Activated T-helper 2 cell treated with anti-CD3 and anti-CD28 coated beads, Interferon-gamma antibody, Interleukin-2, Interleukin-4, amounts not matched to agents 10 μg/mL and 5 μg/mL and 100 μg/mL, durations not matched to agents 14 hours and 24 hours and 36 hours (primary cell): ENCODE measurements around the gene DECR2. TPM values are rescaled to one million over a fixed set of nuclear protein-coding genes. Genes with fewer than 3 reads are reported as not detected.

Experiments used
- DNase-seq: peaks from one replicate; pipeline ENCODE4 v3.0.0; 2021; ENCODE audit warnings: low spot score
- H3K27ac Mint-ChIP-seq: one replicate; pipeline ENCODE4 v1.8.0; 2021; ENCODE audit warnings: mixed read lengths
- H3K27me3 Mint-ChIP-seq: one replicate; pipeline ENCODE4 v1.8.0; 2021; ENCODE audit warnings: low read depth, mixed read lengths
- H3K36me3 Mint-ChIP-seq: one replicate; pipeline ENCODE4 v1.8.0; 2021; ENCODE audit warnings: low read depth, mixed read lengths
- H3K4me1 Mint-ChIP-seq: one replicate; pipeline ENCODE4 v1.8.0; 2021; ENCODE audit warnings: low read depth, mixed read lengths
- H3K4me3 Mint-ChIP-seq: one replicate; pipeline ENCODE4 v1.8.0; 2021; ENCODE audit warnings: low read depth, mild to moderate bottlenecking, moderate library complexity, mixed read lengths
- H3K9me3 Mint-ChIP-seq: one replicate; pipeline ENCODE4 v1.8.0; 2021; ENCODE audit warnings: mixed read lengths
- intact Hi-C: fragments of 100-400 bp; cut with micrococcal nuclease; formaldehyde crosslinking; loops from one replicate; pipeline ENCODE4 v1.15.1; 2023
- total RNA-seq: library from RNA; stranded (reverse); gene quantifications from 2 replicates; pipeline ENCODE4 v1.2.3, GENCODE V29; 2022

The DECR2 gene
- total RNA-seq, 1 donor from 2014 or later, result 20.9 TPM

GRCh38 chr16:457732-458400 is 56.2 kb downstream of the DECR2 start:
- Mint-ChIP-seq H3K27ac (no peak overlapping the region), H3K27me3 (no peaks in the 10 kb centered on the region), H3K4me1 (peaks cover 4% of the 10 kb centered on the region), H3K9me3 (no peaks in the 10 kb centered on the region), H3K4me3 (no peak overlapping the region), H3K36me3 (peaks cover 1% of the 10 kb centered on the region)
- intact Hi-C loops, result no loop called here
- no peak for DNase-seq

- Mint-ChIP-seq H3K27ac (no peak overlapping the region), H3K36me3 (peaks cover 4% of the 10 kb centered on the region), H3K4me3 (no peak overlapping the region), H3K4me1 (no peaks in the 10 kb centered on the region), H3K27me3 (no peaks in the 10 kb centered on the region), H3K9me3 (no peaks in the 10 kb centered on the region)
- DNase-seq, result no peak
- intact Hi-C loops, result no loop called here
Observed at GRCh38 chr16:459761-460160, 58.1 kb downstream of the DECR2 start.

GRCh38 chr16:460787-461186 is 59.1 kb downstream of the DECR2 start:
- H3K4me3 Mint-ChIP-seq, result no peak overlapping the region
- intact Hi-C loops, result no loop called here
- no peaks in the 10 kb centered on the region for H3K27me3 Mint-ChIP-seq
- no peak for DNase-seq
- no peaks in the 10 kb centered on the region for H3K4me1 Mint-ChIP-seq
- H3K9me3 Mint-ChIP-seq, result no peaks in the 10 kb centered on the region
- peaks cover 4% of the 10 kb centered on the region for H3K36me3 Mint-ChIP-seq
- H3K27ac Mint-ChIP-seq, result no peak overlapping the region

Other genes starting within 250 kb of the DECR2 start
- not detected in 2 replicates for gene HBZ, start 249.2 kb upstream of the DECR2 start, total RNA-seq
- gene HBM, start 235.9 kb upstream of the DECR2 start, total RNA-seq, result not detected in 2 replicates
- gene HBA2, start 229.0 kb upstream of the DECR2 start, total RNA-seq, result 0.32 TPM in 1 of 2 replicates, not detected in the other
- gene HBA1, start 225.2 kb upstream of the DECR2 start, total RNA-seq, result 0.55 TPM in 1 of 2 replicates, not detected in the other
- 0.39 and 0.62 TPM in 2 replicates for gene HBQ1, start 221.4 kb upstream of the DECR2 start, total RNA-seq
- gene LUC7L, start 172.4 kb upstream of the DECR2 start, total RNA-seq, result 91.0 and 93.5 TPM in 2 replicates
- 30.3 TPM in 2 replicates for gene FAM234A, start 167.1 kb upstream of the DECR2 start, total RNA-seq
- 0.30 and 0.46 TPM in 2 replicates for gene RGS11, start 125.9 kb upstream of the DECR2 start, total RNA-seq
- gene ARHGDIG, start 121.3 kb upstream of the DECR2 start, total RNA-seq, result 0.82 TPM in 1 of 2 replicates, not detected in the other
- gene PDIA2, start 118.7 kb upstream of the DECR2 start, total RNA-seq, result not detected in 2 replicates
- 28.1 and 29.1 TPM in 2 replicates for gene AXIN1, start 49.2 kb upstream of the DECR2 start, total RNA-seq
- 92.5 and 92.9 TPM in 2 replicates for gene MRPL28, start 31.3 kb upstream of the DECR2 start, total RNA-seq
- 34.3 and 36.7 TPM in 2 replicates for gene PGAP6, start 19.9 kb upstream of the DECR2 start, total RNA-seq
- 78.4 and 84.2 TPM in 2 replicates for gene NME4, start 4.7 kb upstream of the DECR2 start, total RNA-seq
- gene RAB11FIP3, start 23.8 kb downstream of the DECR2 start, total RNA-seq, result 45.7 and 47.2 TPM in 2 replicates
- 101 and 103 TPM in 2 replicates for gene CAPN15, start 125.8 kb downstream of the DECR2 start, total RNA-seq
- not detected in 2 replicates for gene PRR35, start 158.5 kb downstream of the DECR2 start, total RNA-seq
- 1.1 and 1.3 TPM in 2 replicates for gene NHLRC4, start 165.1 kb downstream of the DECR2 start, total RNA-seq
- gene PIGQ, start 168.1 kb downstream of the DECR2 start, total RNA-seq, result 43.4 and 44.9 TPM in 2 replicates
- gene RAB40C, start 188.2 kb downstream of the DECR2 start, total RNA-seq, result 13.4 and 16.2 TPM in 2 replicates
- gene WFIKKN1, start 229.1 kb downstream of the DECR2 start, total RNA-seq, result 0.32 and 0.57 TPM in 2 replicates
- gene METTL26, start 234.4 kb downstream of the DECR2 start, total RNA-seq, result 128 and 131 TPM in 2 replicates
- gene MCRIP2, start 239.9 kb downstream of the DECR2 start, total RNA-seq, result 62.6 and 63.1 TPM in 2 replicates
- 73.7 and 77.2 TPM in 2 replicates for gene WDR90, start 247.5 kb downstream of the DECR2 start, total RNA-seq